Psoas muscle (tissue), 8 donors: ENCODE results near the gene MAP7. TPM values are rescaled to one million over a fixed set of nuclear protein-coding genes. Genes with fewer than 3 reads are reported as not detected.

ENCODE experiments used
- ATAC-seq, 4 donors: fragments of 200-7000 bp; cut with Tn5 transposase; one replicate each; pipeline ENCODE4 v1.9.1; 2020; ENCODE audit warnings: moderate library complexity in 3 of 4, mild to moderate bottlenecking in 2 of 4
- DNase-seq, 2 donors: peaks; one replicate each; pipeline ENCODE4 v3.0.0-alpha.2; 2020
- H3K27ac ChIP-seq: fragments of 200-600 bp; one replicate; pipeline ENCODE4 v1.8.0; 2022
- H3K27me3 ChIP-seq, 3 donors: fragments of 200-600 bp in 1 of 3; one replicate each; pipeline versions ENCODE4 v1.6.1 to v1.8.0; 2013 to 2022; ENCODE audit warnings: low read length in 2 of 3, mild to moderate bottlenecking in 2 of 3, moderate library complexity in 1 of 3; ENCODE audit not compliant: insufficient read depth in 3 of 3
- H3K36me3 ChIP-seq, 2 donors: fragments of 200-600 bp in 1 of 2; one replicate each; pipeline versions ENCODE4 v1.6.1 to v1.8.0; 2013 to 2022; ENCODE audit warnings: low read depth in 1 of 2, mild to moderate bottlenecking in 1 of 2, moderate library complexity in 1 of 2; ENCODE audit not compliant: insufficient read depth in 1 of 2
- H3K4me1 ChIP-seq: fragments of 200-600 bp; one replicate; pipeline ENCODE4 v1.8.0; 2022
- H3K4me3 ChIP-seq: fragments of 200-600 bp; one replicate; pipeline ENCODE4 v1.8.0; 2022; ENCODE audit warnings: mild to moderate bottlenecking
- H3K9me3 ChIP-seq: fragments of 200-600 bp; one replicate; pipeline ENCODE4 v1.8.0; 2022
- WGBS, 3 donors: extraction: QIAGEN DNeasy Blood & Tissue Kit; methylation state at CpG; one replicate each; pipeline versions ENCODE4 v1.1.6 to v1.1.7; 2013; 5-methylcytosine and 5-hydroxymethylcytosine counted together
- intact Hi-C, 2 donors: fragments of 100-400 bp; cut with DNase I; formaldehyde crosslinking; loops; one replicate each; pipeline versions ENCODE4 v1.11.0 to v1.14.2; 2022
- polyA plus RNA-seq, 3 donors: library from polyadenylated mRNA; stranded (reverse); fragments of 200-250 nt; gene quantifications; one replicate each; pipeline ENCODE4 v1.2.3, GENCODE V29; 2013
- total RNA-seq, 4 donors: library from RNA; stranded (reverse); fragmentation: NEBNext Ultra II Directional in 2 of 4; extraction: Animal tissue kit (Norgen Biotek cat#: 25700) in 2 of 4; gene quantifications; one replicate each; pipeline versions ENCODE4 v1.2.1 to v1.2.4, GENCODE V29; 2021 to 2023
- TF ChIP-seq, protein P1 (sequence below): fragments of 200-600 bp; IDR thresholded peaks from one replicate; pipeline ENCODE4 v1.8.0; 2022; ENCODE audit warnings: antibody characterized with exemption
- donor health status: healthy with polysubstance abuse.
- donor health status: DM: no; HTN: no; CAD: no; lungs with moderate emphysema.
- donor health status: Bipolar disorder and iron deficiency.
- donor health status: healthy.
- donor health status: DM: yes; HTN: yes; CAD: no.
- donor health status: DM: no; HTN: no; CAD: no.
- donor health status: DM: no; HTN: no; CAD: no.
- donor health status: DM: yes; HTN: yes; CAD: no.

Gene MAP7
- total and polyA plus RNA-seq, 7 donors: 0.10 to 0.94 (median 0.32) TPM

DNA sequence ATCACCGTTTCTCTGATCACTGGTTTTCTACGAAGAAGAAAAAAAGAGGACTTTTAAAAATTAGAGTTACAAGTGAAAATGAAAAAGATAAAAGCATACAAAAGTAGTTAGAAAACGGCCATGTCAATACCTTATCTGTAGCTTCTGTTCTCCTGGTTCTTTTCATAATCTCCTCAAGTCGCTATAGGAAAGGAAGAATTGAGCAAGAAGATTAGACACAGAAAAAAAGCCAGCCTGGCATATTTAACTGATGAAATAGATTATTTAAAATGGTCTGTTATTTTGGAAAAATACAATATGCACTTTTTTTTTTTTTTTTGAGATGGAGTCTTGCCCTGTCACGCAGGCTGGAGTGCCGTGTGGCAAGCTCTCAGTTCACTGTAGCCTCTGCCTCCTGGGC lies 190.4 kb downstream of the MAP7 start:
- DNase-seq (no peak), ATAC-seq (no peak)
- Histone ChIP-seq H3K27ac (no peak overlapping the region), H3K4me3 (no peak overlapping the region), H3K27me3 (no peaks in the 10 kb centered on the region), H3K36me3 (no peaks in the 10 kb centered on the region), H3K4me1 (no peaks in the 10 kb centered on the region), H3K9me3 (no peaks in the 10 kb centered on the region)
- TF ChIP-seq, protein P1, sequence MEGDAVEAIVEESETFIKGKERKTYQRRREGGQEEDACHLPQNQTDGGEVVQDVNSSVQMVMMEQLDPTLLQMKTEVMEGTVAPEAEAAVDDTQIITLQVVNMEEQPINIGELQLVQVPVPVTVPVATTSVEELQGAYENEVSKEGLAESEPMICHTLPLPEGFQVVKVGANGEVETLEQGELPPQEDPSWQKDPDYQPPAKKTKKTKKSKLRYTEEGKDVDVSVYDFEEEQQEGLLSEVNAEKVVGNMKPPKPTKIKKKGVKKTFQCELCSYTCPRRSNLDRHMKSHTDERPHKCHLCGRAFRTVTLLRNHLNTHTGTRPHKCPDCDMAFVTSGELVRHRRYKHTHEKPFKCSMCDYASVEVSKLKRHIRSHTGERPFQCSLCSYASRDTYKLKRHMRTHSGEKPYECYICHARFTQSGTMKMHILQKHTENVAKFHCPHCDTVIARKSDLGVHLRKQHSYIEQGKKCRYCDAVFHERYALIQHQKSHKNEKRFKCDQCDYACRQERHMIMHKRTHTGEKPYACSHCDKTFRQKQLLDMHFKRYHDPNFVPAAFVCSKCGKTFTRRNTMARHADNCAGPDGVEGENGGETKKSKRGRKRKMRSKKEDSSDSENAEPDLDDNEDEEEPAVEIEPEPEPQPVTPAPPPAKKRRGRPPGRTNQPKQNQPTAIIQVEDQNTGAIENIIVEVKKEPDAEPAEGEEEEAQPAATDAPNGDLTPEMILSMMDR: no peak
- WGBS, 3 donors: 89 to 90% (median 89%) methylated on average over 6 of the region's 6 CpGs
- intact Hi-C loops: no loop called here

- no peaks in the 10 kb centered on the region for H3K9me3 ChIP-seq
- H3K27me3 ChIP-seq: no peaks in the 10 kb centered on the region
- intact Hi-C loops: no loop called here
- no peaks in the 10 kb centered on the region for H3K36me3 ChIP-seq
- no peak for DNase-seq
- 8 to 11% (median 11%) methylated on average over 2 of the region's 2 CpGs for WGBS, 3 donors
- H3K27ac ChIP-seq: no peak overlapping the region
- no peaks in the 10 kb centered on the region for H3K4me1 ChIP-seq
- TF ChIP-seq, protein P1: no peak
- no peak for ATAC-seq
- H3K4me3 ChIP-seq: no peak overlapping the region
These were observed 198.6 kb downstream of the MAP7 start for GRCh38 chr6:136351518-136352110.

DNA sequence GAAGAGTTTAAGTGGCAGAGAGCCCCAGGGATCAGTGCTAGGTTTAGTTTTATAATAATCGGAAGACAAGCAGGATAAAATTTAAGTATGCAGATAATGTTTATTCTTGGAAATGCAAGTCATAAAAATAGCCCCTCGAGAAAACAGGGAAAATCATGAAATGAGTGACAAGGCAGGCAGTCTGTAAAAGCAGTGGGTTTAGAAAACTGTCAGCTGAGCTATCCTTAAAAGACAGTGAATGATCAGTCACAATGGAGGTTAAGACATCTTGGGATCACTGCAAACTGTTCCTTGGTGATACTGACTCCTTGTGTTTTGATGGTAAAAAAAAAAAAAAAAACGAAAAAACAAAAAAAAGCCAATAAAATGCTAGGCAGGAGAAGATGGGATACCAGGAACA lies 199.3 kb downstream of the MAP7 start:
- no peak for ATAC-seq
- Histone ChIP-seq H3K9me3 (no peaks in the 10 kb centered on the region), H3K4me3 (no peak overlapping the region), H3K36me3 (no peaks in the 10 kb centered on the region), H3K27ac (no peak overlapping the region), H3K27me3 (no peaks in the 10 kb centered on the region), H3K4me1 (no peaks in the 10 kb centered on the region)
- TF ChIP-seq, protein P1: no peak
- intact Hi-C loops: no loop called here
- no peak for DNase-seq
- 60 to 68% (median 67%) methylated on average over 3 of the region's 3 CpGs for WGBS, 3 donors

GRCh38 chr6:136347847-136348246 lies 202.4 kb downstream of the MAP7 start:
- H3K4me1 ChIP-seq: no peaks in the 10 kb centered on the region
- H3K27ac ChIP-seq: no peak overlapping the region
- no peaks in the 10 kb centered on the region for H3K36me3 ChIP-seq
- ATAC-seq (no peak), DNase-seq (no peak)
- H3K9me3 ChIP-seq: no peaks in the 10 kb centered on the region
- 59 to 63% (median 61%) methylated on average over 2 of the region's 2 CpGs for WGBS, 3 donors
- no peak overlapping the region for H3K4me3 ChIP-seq
- H3K27me3 ChIP-seq: no peaks in the 10 kb centered on the region
- TF ChIP-seq, protein P1: no peak
- intact Hi-C loops: no loop called here

GRCh38 chr6:136345145-136345544 lies 205.1 kb downstream of the MAP7 start:
- Histone ChIP-seq H3K36me3 (no peaks in the 10 kb centered on the region), H3K4me3 (no peak overlapping the region), H3K27ac (no peak overlapping the region), H3K4me1 (no peaks in the 10 kb centered on the region), H3K27me3 (no peaks in the 10 kb centered on the region), H3K9me3 (no peaks in the 10 kb centered on the region)
- intact Hi-C loops: no loop called here
- WGBS, 3 donors: 93 to 97% (median 95%) methylated on average over 2 of the region's 2 CpGs
- TF ChIP-seq, protein P1: no peak
- DNase-seq (no peak), ATAC-seq (no peak)
